DOHH2 (cell line): ENCODE results near the gene POC1B.

Source experiments
- EZH2phosphoT487 ChIP-seq: fragments of 200-600 bp; sonication (generic); IDR thresholded peaks from 2 replicates; pipeline ENCODE4 v1.6.1; 2017; ENCODE audit warnings: borderline replicate concordance, mild to moderate bottlenecking, antibody characterized with exemption, low read length, moderate library complexity, mixed read lengths
- TF ChIP-seq, protein P1 (sequence below): fragments of 200-600 bp; sonication (generic); IDR thresholded peaks from one replicate; pipeline ENCODE4 v1.5.1; 2014; ENCODE audit warnings: antibody characterized with exemption, mild to moderate bottlenecking, low read depth, low read length; ENCODE audit not compliant: poor library complexity, severe bottlenecking

DNA sequence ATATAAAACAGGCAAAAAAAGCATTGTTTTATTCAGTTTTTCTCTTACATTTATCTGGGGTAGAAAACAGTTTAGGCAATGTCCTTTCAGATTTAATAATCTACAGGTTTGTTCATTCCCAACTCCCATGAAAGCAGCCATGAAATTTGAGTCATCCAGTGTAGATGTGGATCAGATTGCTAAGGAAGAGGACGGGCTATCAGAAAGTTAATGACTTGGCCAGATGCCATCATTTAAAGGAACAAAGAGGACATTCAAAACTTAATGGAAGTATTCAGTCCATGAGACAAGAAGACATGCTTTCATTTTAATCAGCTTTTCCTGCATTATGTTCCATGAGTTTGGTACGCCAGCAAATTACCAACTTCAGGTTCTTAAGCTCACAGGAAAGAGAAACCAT lies 31.1 kb upstream of the POC1B start:
- TF ChIP-seq EZH2phosphoT487 = no peak
- TF ChIP-seq, protein P1, sequence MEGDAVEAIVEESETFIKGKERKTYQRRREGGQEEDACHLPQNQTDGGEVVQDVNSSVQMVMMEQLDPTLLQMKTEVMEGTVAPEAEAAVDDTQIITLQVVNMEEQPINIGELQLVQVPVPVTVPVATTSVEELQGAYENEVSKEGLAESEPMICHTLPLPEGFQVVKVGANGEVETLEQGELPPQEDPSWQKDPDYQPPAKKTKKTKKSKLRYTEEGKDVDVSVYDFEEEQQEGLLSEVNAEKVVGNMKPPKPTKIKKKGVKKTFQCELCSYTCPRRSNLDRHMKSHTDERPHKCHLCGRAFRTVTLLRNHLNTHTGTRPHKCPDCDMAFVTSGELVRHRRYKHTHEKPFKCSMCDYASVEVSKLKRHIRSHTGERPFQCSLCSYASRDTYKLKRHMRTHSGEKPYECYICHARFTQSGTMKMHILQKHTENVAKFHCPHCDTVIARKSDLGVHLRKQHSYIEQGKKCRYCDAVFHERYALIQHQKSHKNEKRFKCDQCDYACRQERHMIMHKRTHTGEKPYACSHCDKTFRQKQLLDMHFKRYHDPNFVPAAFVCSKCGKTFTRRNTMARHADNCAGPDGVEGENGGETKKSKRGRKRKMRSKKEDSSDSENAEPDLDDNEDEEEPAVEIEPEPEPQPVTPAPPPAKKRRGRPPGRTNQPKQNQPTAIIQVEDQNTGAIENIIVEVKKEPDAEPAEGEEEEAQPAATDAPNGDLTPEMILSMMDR = no peak
